AG20443 (cell line): ENCODE results near the gene CNOT4.
"Not testable (repeated sequence)": the region's sequence is repeated elsewhere in the genome, so short reads cannot be mapped to it uniquely, and the experiment has no call there.

Source experiments
- DNase-seq: peaks from one replicate; pipeline ENCODE4 v3.0.0; 2012; ENCODE audit warnings: low spot score, mixed read lengths

Gene CNOT4

GRCh38 chr7:135326636-135327280 lies 183.1 kb downstream of the CNOT4 start:
- DNase-seq = no peak

DNA sequence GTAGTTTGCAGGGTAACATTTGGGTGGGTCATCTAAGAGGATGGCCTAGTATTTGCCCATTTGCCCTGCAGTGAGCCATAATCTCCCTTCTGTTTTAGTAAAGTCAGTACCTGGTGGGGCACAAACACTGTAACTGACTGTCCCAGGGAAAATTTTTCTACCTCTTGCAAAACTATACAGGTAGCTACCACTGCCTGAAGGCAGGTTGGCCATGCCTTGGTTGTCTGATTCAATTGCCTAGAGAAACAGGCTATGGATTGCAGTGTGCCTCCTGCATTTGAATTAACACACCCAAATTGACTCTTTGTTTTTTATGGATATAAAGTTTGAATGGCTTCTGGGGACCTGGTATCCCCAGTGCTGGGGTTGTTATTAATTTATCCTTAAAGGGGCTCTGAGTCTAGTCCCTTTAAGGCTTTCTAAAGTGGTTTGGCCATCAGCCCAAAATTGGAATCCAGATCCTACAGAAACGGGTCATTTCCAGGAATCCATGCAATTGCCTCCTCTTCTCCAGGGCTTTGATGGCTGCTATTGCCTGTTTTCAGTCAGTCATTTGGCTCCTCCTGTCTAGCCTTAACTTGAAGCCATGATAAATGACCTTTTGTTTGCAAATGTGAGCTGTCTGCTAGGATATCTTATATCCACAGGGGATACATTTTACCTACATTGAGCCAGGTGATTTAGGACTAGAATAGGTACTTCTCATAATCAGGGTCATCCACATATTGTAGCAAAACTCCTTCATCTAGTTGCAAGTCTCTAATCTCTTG lies 187.1 kb downstream of the CNOT4 start:
- no peak for DNase-seq

DNA sequence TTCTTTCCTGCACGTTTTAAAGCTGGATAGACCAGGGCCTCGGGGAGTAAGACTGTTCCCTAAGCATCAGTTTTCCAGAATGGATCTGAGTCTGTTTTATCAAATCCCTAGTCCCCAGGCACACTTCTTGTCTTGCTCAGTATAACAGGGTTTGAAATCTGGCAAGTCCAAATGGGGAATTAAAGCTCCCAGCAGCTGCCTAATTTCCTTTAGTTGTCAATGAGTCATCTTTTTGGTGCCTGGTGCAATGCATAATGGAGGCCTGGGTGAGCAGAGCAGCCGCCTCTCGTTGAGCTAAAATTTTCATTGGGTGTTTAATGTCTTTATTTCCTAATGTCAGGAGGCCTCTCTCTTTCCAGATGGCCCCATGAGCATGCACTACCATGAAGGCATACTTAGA lies 188.3 kb downstream of the CNOT4 start:
- DNase-seq = peak; percentile 53

DNA sequence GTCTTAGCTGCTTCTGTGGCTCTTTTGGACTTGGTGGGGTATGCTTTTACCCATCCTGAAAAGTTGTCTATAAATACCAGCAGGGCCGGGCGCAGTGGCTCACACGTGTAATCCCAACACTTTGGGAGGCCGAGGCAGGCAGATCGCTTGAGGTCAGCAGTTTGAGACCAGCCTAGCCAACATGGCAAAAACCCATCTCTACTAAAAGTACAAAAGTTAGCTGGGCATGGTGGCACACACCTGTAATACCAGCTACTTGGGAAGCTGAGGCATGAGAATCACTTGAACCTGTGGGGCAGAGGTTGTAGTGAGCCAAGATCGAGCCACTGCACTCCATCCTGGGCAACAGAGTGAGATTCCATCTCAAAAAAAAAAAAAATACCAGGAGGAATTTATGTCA lies 188.9 kb downstream of the CNOT4 start:
- DNase-seq = not testable (repeated sequence)

GRCh38 chr7:135320268-135320667 lies 189.6 kb downstream of the CNOT4 start:
- peak; percentile 59 for DNase-seq

- DNase-seq = peak; percentile 44
Observed at GRCh38 chr7:135317676-135318325, 192.1 kb downstream of the CNOT4 start.

DNA sequence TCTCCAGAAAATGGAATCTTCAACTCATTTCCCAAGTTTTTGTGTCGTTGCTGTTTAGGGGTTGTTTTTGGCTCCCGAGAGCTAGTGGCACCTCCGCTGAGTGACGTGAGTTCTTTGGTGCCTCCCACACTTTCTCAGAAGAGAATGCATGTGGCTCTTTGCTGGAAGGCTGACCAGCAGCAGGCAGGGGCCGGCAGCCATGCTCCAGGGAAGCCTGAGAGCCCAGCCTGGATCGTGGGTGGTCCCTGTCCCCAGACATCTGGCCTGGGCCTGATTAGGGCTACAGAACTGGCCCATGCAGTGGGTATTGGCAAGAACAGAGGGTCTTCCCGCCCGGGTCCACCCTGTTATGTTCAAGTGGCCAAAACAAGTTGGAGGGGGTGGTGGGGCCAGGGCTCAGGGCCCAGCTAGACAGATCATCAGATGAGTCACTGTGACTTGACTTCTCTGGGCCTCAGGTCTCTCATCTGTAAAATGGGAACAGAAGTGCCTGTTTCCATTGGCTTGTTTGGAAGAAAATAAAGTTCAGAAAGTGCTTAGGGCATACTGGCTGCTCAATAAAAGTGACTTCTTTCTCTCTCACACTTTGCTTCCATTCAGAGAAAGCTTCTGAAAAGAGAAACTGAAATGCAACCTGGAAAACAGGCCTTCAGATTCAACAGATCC lies 193.1 kb downstream of the CNOT4 start:
- DNase-seq = no peak

DNA sequence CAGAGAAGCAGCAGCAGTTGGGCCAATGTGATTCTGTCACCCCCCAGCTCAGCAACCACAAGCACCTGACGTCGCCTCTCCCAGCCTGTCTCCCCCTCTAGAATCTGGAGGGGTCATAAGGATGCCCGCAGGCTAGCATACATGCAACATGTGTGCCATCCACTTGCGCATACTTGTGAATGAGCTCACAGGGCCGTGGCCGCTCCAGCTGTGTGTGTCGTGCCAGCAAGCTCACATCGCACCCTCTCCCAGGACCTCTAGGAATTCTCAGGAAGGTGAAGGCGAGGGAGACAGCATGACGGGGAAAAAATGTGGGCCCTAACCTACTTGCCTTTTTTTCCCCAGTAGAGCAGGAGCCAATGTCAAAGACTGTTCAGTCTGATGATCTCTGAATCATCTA lies 195.9 kb downstream of the CNOT4 start:
- DNase-seq = no peak
